B cell (primary cell): Measurements from ENCODE around the gene ORM1.

Source experiments
- CTCF ChIP-seq: fragments of 200-600 bp; IDR thresholded peaks from one replicate; pipeline ENCODE4 v1.8.0; 2022; ENCODE audit warnings: antibody characterized with exemption, mild to moderate bottlenecking
- EZH2 ChIP-seq: IDR thresholded peaks from 2 replicates; pipeline ENCODE4 v1.6.1; 2012; ENCODE audit warnings: borderline replicate concordance, low read depth, mild to moderate bottlenecking, moderate library complexity, low read length; ENCODE audit not compliant: insufficient read depth, poor library complexity, severe bottlenecking

GRCh38 chr9:114366334-114367128 is 43.6 kb downstream of the ORM1 start:
- TF ChIP-seq CTCF = no peak
- no peak for TF ChIP-seq EZH2
